ENCODE data around the gene ZNF593OS.

The ZNF593OS gene

GRCh38 chr1:26163684-26164035, 8.0 kb downstream of the ZNF593OS start:
- H3K27ac ChIP-seq, result no peak overlapping the region
- TF ChIP-seq ZFX (IDR thresholded peaks at IDR 0.05; ENCODE audit: borderline replicate concordance) (no peak), CTCF (IDR thresholded peaks at IDR 0.05) (no peak)

- TF ChIP-seq CTCF (IDR thresholded peaks at IDR 0.05) (no peak), ZFX (IDR thresholded peaks at IDR 0.05; ENCODE audit: borderline replicate concordance) (no peak)
- 0 out of 2 replicates have a peak overlapping the region, but pooled peaks have one; percentile 12 for H3K27ac ChIP-seq
Observed at GRCh38 chr1:26162220-26162709, 9.4 kb downstream of the ZNF593OS start.

GRCh38 chr1:26161415-26162219, 10.0 kb downstream of the ZNF593OS start:
- 0 out of 2 replicates have a peak overlapping the region, but pooled peaks have one; percentile 12 for H3K27ac ChIP-seq
- TF ChIP-seq ZFX (IDR thresholded peaks at IDR 0.05; ENCODE audit: borderline replicate concordance), result no peak
- peak; percentile 74 for TF ChIP-seq CTCF (IDR thresholded peaks at IDR 0.05)

- H3K27ac ChIP-seq, result no peak overlapping the region
- no peak for TF ChIP-seq CTCF (IDR thresholded peaks at IDR 0.05)
- no peak for TF ChIP-seq ZFX (IDR thresholded peaks at IDR 0.05; ENCODE audit: borderline replicate concordance)
Observed at GRCh38 chr1:26160527-26161414, 10.9 kb downstream of the ZNF593OS start.

- TF ChIP-seq CTCF (IDR thresholded peaks at IDR 0.05) (no peak), ZFX (IDR thresholded peaks at IDR 0.05; ENCODE audit: borderline replicate concordance) (no peak)
- H3K27ac ChIP-seq, result no peak overlapping the region
Observed at GRCh38 chr1:26159743-26160039, 11.9 kb downstream of the ZNF593OS start.

GRCh38 chr1:26158908-26159742, 12.5 kb downstream of the ZNF593OS start, which contains the start of gene FAM110D:
Gene FAM110D (plus strand): TSS chr1:26159079. CDS start chr1:26161292, 2,213 bp downstream.
- H3K27ac ChIP-seq, result no peak within 1 kb of the TSS
- TF ChIP-seq ZFX (IDR thresholded peaks at IDR 0.05; ENCODE audit: borderline replicate concordance) (no peak), CTCF (IDR thresholded peaks at IDR 0.05) (no peak)
